ENCODE data around the gene MSH3. TPM values are rescaled to one million over a fixed set of nuclear protein-coding genes. Genes with fewer than 3 reads are reported as not detected.

MSH3 gene
- total RNA-seq, 3 donors from 2014 or later (not counting 1 experiment from before 2014, with no cell fraction given): 11.6 to 17.1 (median 15.5) TPM

DNA sequence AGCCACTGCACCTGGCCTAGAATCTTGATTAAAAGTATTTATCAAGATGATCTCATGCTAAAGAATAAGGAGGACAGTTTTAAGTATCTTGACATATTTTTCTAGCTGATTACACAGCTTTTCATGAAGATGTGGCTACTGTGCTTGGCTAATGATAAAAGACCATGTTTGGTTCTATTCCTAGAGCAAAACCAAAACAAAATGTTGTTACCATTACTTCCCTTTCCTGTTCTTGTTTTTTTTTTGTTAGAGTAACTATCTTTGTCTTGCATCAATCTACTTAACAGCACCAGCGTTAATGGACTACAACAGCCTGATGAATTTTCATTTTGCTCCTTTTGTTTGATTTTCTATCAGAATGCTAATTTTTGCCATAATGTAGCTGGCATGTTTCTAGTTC lies 86.5 kb downstream of the MSH3 start:
- H3K27ac Mint-ChIP-seq: peak overlapping the region; percentile 69 to 83
- peaks cover 0 to 2% of the 10 kb centered on the region in 2 donors for H3K9me3 Mint-ChIP-seq
- TF ChIP-seq, protein P1, sequence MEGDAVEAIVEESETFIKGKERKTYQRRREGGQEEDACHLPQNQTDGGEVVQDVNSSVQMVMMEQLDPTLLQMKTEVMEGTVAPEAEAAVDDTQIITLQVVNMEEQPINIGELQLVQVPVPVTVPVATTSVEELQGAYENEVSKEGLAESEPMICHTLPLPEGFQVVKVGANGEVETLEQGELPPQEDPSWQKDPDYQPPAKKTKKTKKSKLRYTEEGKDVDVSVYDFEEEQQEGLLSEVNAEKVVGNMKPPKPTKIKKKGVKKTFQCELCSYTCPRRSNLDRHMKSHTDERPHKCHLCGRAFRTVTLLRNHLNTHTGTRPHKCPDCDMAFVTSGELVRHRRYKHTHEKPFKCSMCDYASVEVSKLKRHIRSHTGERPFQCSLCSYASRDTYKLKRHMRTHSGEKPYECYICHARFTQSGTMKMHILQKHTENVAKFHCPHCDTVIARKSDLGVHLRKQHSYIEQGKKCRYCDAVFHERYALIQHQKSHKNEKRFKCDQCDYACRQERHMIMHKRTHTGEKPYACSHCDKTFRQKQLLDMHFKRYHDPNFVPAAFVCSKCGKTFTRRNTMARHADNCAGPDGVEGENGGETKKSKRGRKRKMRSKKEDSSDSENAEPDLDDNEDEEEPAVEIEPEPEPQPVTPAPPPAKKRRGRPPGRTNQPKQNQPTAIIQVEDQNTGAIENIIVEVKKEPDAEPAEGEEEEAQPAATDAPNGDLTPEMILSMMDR (IDR thresholded peaks at IDR 0.05): no peak
- H3K36me3 Mint-ChIP-seq: peaks cover 5% of the 10 kb centered on the region
- intact Hi-C loops (cut with micrococcal nuclease): no loop called here
- H3K4me3 Mint-ChIP-seq: peak overlapping the region; percentile 70
- Histone ChIP-seq H3K9me3 (ENCODE audit: control insufficient read depth, insufficient read depth, low read length) (no peaks in the 10 kb centered on the region), H3K27ac (ENCODE audit: low read length) (peak overlapping the region; percentile 43), H3K4me3 (ENCODE audit: low read length) (no peak overlapping the region), H3K4me1 (ENCODE audit: control insufficient read depth, insufficient read depth, low read length) (peaks cover 28% of the 10 kb centered on the region), H3K36me3 (ENCODE audit: control insufficient read depth, insufficient read depth, low read length) (no peaks in the 10 kb centered on the region), H3K27me3 (ENCODE audit: control insufficient read depth, insufficient read depth, low read length) (no peaks in the 10 kb centered on the region)
- no peak for DNase-seq
- no peaks in the 10 kb centered on the region for H3K27me3 Mint-ChIP-seq (ENCODE audit: low read depth in 2 of 2)
- no peak for ATAC-seq
- H3K4me1 Mint-ChIP-seq: peaks cover 44 to 51% of the 10 kb centered on the region in 2 donors
- WGBS (ENCODE audit: insufficient coverage): no CpG with 5 or more reads among the region's 1 CpG

DNA sequence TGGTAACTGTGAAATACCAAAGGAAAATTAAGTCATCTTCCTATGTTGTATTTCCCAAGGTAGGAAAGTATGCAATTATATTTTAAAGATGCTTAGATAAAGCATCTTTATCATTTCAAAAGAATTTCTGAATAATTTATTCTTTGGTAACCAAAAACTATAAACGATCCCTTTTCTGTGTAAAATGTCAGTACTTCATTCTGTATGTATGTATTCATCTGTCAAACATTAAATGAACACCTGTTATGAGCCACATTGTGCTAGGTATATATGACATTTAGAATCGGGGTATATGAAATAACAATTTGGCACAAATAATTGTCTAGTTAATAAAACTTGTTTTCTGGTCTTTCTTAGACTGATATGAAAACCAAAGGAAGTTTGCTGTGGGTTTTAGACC lies 89.7 kb downstream of the MSH3 start:
- no peak overlapping the region for H3K27ac ChIP-seq (ENCODE audit: low read length)
- H3K4me3 Mint-ChIP-seq: peak overlapping the region; percentile 67
- H3K9me3 ChIP-seq (ENCODE audit: control insufficient read depth, insufficient read depth, low read length): no peaks in the 10 kb centered on the region
- 50% methylated on average over 1 of the region's 2 CpGs for WGBS (ENCODE audit: insufficient coverage)
- DNase-seq (no peak), ATAC-seq (no peak)
- H3K27me3 ChIP-seq (ENCODE audit: control insufficient read depth, insufficient read depth, low read length): no peaks in the 10 kb centered on the region
- intact Hi-C loops (cut with micrococcal nuclease): no loop called here
- peaks cover 28% of the 10 kb centered on the region for H3K4me1 ChIP-seq (ENCODE audit: control insufficient read depth, insufficient read depth, low read length)
- no peaks in the 10 kb centered on the region for H3K27me3 Mint-ChIP-seq (ENCODE audit: low read depth in 2 of 2)
- TF ChIP-seq, protein P1 (IDR thresholded peaks at IDR 0.05): no peak
- H3K9me3 Mint-ChIP-seq: peaks cover 0 to 2% of the 10 kb centered on the region in 2 donors
- peaks cover 13% of the 10 kb centered on the region for H3K36me3 ChIP-seq (ENCODE audit: control insufficient read depth, insufficient read depth, low read length)
- no peak overlapping the region for H3K4me3 ChIP-seq (ENCODE audit: low read length)
- peaks cover 31 to 44% of the 10 kb centered on the region in 2 donors for H3K4me1 Mint-ChIP-seq
- peak overlapping the region; percentile 62 to 70 for H3K27ac Mint-ChIP-seq
- H3K36me3 Mint-ChIP-seq: peaks cover 14% of the 10 kb centered on the region

DNA sequence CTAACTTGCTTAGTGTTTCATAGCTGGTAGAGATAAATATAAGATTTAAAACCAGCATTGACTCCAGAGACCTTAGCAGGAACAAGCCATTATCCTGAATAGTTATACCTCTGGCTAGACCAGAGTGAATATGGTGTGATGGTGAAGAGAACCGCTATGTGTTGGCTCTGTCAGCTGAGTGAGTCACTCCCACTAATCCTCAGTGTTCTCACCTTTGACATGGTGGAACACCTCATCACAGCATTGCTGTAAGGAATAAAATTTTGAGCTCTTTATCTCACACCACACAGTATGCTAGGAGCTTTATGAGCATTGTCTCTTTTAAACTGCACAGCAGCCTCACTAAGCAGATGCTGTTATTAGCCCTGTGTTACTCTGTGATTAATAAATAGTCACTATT lies 91.0 kb downstream of the MSH3 start:
- no peaks in the 10 kb centered on the region for H3K27me3 ChIP-seq (ENCODE audit: control insufficient read depth, insufficient read depth, low read length)
- Mint-ChIP-seq H3K4me3 (no peak overlapping the region), H3K36me3 (peaks cover 14% of the 10 kb centered on the region), H3K27ac (no peak overlapping the region), H3K4me1 (peaks cover 31 to 40% of the 10 kb centered on the region in 2 donors), H3K27me3 (ENCODE audit: low read depth in 2 of 2) (no peaks in the 10 kb centered on the region), H3K9me3 (peaks cover 0 to 2% of the 10 kb centered on the region in 2 donors)
- intact Hi-C loops (cut with micrococcal nuclease): no loop called here
- DNase-seq: no peak
- no peak overlapping the region for H3K27ac ChIP-seq (ENCODE audit: low read length)
- peaks cover 13% of the 10 kb centered on the region for H3K36me3 ChIP-seq (ENCODE audit: control insufficient read depth, insufficient read depth, low read length)
- TF ChIP-seq, protein P1 (IDR thresholded peaks at IDR 0.05): no peak
- ATAC-seq: peak; percentile 27 to 69 (median 60)
- 60% methylated on average over 1 of the region's 1 CpG for WGBS (ENCODE audit: insufficient coverage)
- peaks cover 24% of the 10 kb centered on the region for H3K4me1 ChIP-seq (ENCODE audit: control insufficient read depth, insufficient read depth, low read length)
- no peaks in the 10 kb centered on the region for H3K9me3 ChIP-seq (ENCODE audit: control insufficient read depth, insufficient read depth, low read length)
- no peak overlapping the region for H3K4me3 ChIP-seq (ENCODE audit: low read length)

DNA sequence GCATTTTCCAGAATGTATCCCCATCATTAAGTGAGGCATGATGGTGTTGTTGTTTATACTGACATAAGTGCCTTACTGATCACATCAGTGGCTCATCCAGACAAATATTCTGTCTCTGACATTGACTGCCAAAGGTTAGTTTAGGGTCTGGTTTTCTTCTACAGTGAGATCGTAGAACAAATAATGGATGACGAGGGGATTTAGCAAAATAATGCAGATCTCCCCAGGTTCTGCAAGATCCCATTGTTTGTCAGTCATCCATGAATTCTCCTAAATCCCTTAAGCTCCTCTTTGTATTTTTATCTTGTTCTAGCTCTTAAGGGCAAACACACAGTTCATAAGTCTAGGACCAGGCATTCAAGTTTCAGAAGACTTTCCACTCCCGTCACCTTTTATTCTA lies 93.5 kb downstream of the MSH3 start:
- peaks cover 14% of the 10 kb centered on the region for H3K36me3 Mint-ChIP-seq
- no peaks in the 10 kb centered on the region for H3K27me3 ChIP-seq (ENCODE audit: control insufficient read depth, insufficient read depth, low read length)
- peaks cover 15% of the 10 kb centered on the region for H3K4me1 ChIP-seq (ENCODE audit: control insufficient read depth, insufficient read depth, low read length)
- peaks cover 18 to 46% of the 10 kb centered on the region in 2 donors for H3K4me1 Mint-ChIP-seq
- 100% methylated on average over 2 of the region's 3 CpGs for WGBS (ENCODE audit: insufficient coverage)
- TF ChIP-seq, protein P1 (IDR thresholded peaks at IDR 0.05): no peak
- ATAC-seq (no peak), DNase-seq (no peak)
- peaks cover 13% of the 10 kb centered on the region for H3K36me3 ChIP-seq (ENCODE audit: control insufficient read depth, insufficient read depth, low read length)
- no peaks in the 10 kb centered on the region for H3K27me3 Mint-ChIP-seq (ENCODE audit: low read depth in 2 of 2)
- intact Hi-C loops (cut with micrococcal nuclease): no loop called here
- no peak overlapping the region for H3K27ac Mint-ChIP-seq
- H3K9me3 ChIP-seq (ENCODE audit: control insufficient read depth, insufficient read depth, low read length): no peaks in the 10 kb centered on the region
- no peak overlapping the region for H3K4me3 Mint-ChIP-seq
- H3K4me3 ChIP-seq (ENCODE audit: low read length): no peak overlapping the region
- H3K9me3 Mint-ChIP-seq: peaks cover 0 to 2% of the 10 kb centered on the region in 2 donors
- H3K27ac ChIP-seq (ENCODE audit: low read length): no peak overlapping the region

Data from natural killer cell (primary cell).